GM12874 (cell line): Measurements from ENCODE around the gene SSRP1.

Source experiments
- TF ChIP-seq, protein P1 (sequence below): IDR thresholded peaks from 2 replicates; pipeline ENCODE4 v1.5.1; 2011; ENCODE audit warnings: low read depth, mild to moderate bottlenecking, control low read depth, low read length, moderate library complexity; ENCODE audit not compliant: insufficient read depth

SSRP1 gene

DNA sequence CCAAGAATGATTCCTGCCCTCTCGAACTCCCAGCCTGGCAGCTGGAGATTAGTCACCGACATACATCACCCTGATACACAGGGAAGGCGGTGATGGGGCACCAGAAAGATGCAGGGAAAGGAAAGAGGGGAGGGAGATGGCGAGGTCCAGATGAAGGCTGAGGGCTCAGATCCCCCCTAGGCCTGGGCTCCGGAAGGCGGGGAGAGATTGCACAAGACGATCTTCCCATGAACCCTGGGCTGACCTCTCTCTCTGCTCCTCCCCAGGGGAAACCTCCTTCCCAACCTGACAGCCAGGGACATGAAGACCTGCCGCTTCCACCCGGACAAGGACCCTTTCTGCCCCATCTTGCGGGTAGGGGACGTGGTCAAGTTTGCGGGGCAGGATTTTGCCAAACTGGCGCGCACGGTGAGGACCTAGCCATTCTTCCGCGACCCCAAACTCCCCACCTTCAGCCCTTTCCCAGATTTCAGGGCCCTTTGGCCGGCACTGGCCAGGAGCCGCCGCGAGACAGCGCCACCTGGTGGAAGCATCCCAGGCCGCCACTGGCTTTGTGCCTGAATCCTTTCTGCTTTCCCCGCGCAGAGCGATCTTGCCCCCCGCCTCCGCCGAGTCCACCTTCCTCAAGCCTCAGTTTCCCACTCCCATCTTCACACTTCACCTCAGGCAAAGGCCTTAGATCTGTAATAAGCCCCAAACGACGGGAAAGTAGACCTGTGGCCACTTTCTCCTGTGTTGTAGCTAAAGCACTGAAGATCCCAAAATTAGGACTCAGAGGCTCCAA lies 14.0 kb upstream of the SSRP1 start:
- TF ChIP-seq, protein P1, sequence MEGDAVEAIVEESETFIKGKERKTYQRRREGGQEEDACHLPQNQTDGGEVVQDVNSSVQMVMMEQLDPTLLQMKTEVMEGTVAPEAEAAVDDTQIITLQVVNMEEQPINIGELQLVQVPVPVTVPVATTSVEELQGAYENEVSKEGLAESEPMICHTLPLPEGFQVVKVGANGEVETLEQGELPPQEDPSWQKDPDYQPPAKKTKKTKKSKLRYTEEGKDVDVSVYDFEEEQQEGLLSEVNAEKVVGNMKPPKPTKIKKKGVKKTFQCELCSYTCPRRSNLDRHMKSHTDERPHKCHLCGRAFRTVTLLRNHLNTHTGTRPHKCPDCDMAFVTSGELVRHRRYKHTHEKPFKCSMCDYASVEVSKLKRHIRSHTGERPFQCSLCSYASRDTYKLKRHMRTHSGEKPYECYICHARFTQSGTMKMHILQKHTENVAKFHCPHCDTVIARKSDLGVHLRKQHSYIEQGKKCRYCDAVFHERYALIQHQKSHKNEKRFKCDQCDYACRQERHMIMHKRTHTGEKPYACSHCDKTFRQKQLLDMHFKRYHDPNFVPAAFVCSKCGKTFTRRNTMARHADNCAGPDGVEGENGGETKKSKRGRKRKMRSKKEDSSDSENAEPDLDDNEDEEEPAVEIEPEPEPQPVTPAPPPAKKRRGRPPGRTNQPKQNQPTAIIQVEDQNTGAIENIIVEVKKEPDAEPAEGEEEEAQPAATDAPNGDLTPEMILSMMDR = peak; percentile 89

DNA sequence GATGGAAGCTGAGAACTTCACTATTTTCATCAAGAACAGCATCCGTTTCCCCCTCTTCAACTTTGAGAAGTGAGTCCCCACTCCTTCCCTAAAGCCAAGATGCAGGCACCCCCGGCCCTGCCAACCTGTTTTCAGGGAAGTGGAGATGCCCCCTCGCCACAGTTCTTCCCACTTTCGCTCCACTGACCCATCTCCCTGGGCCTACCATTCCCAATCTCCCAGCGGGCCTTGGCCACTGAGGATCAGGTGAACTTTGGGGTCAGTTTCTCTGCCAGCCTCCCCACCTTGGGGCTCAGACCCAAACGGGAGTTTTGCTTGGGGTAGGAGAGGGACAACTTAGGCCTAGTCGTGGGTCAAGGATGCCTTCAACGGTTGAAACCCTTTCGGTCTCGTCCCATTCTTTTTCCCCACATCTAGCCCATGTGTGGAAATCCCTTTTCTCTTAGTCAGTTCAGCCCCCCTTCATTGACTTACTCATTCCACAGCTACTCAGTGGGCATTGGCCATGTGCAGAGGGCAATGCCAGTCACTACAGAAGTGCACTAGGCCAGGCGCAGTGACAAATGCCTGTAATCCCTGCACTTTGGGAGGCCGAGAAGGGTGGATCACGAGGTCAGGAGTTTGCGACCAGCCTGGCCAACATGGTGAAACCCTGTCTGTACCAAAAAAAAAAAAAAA lies 13.1 kb upstream of the SSRP1 start:
- TF ChIP-seq, protein P1 = no peak

DNA sequence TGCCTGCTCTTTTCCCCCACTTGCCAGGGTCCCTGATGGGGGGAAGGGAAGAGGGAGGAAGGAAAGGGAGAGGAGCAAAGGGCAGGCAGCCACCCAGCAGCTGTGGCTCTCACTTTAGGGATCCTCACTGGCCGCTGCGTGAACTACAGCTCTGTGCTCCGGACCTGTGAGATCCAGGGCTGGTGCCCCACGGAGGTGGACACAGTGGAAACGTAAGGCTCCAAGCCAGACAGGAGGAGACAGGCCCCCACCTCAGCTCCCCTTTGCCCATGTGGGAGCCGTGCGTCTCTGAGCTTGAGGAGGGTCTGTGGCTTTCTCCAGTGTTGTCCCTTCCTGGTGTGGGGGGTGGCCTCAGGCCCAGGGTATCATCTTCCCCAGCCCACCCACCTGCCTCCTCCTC lies 12.4 kb upstream of the SSRP1 start:
- TF ChIP-seq, protein P1 = no peak

DNA sequence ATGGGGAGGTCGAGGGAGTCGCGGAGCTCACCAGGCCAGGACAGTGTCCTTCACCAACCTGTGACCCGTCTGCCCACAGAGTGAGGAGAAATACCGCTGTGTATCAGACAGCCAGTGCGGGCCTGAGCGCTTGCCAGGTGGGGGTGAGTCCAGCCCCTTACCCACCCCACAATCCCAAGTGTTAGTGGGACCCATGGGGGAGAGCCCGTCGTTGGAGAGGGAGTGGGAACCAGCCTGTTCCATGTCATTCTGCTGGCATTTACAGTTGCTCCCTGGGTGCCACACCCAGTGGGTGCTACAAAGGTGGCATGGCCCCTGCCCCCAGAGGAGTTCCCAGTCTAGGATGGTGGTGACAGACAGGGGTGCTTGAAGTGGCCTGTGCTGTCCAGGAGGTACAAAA lies 11.6 kb upstream of the SSRP1 start:
- TF ChIP-seq, protein P1 = no peak

DNA sequence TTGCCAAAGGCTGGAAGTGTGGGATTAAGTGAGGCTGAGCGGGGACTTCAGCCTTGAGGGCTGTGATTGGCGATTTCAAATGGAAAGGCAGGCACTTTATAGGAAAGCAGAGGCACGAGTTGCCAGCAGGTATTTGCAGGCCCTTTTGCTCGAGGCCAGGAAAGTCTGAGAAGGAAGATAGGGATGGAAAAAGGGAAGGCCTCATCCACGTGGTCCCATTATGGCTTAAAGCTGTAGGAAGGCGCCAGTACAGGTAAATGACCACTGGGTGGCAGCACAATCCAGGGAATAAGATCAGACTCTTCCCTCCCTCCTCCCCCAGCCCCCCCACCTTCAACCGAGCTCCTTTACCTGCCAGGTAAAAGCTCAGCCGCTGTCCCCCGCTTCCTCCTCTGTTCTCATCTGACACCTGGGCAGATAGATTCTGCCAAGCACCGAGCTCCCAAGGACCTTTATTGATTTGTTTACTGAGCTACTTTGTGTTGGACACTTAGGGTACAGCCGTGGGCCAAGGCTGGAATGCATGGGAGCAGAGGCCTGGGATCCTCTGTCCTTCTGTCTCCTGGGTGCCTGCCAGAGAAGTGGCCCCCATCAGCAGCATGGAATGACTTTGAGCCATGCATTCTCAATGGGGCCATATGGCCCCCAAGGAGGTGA lies 10.0 kb upstream of the SSRP1 start:
- TF ChIP-seq, protein P1 = peak; percentile 74

DNA sequence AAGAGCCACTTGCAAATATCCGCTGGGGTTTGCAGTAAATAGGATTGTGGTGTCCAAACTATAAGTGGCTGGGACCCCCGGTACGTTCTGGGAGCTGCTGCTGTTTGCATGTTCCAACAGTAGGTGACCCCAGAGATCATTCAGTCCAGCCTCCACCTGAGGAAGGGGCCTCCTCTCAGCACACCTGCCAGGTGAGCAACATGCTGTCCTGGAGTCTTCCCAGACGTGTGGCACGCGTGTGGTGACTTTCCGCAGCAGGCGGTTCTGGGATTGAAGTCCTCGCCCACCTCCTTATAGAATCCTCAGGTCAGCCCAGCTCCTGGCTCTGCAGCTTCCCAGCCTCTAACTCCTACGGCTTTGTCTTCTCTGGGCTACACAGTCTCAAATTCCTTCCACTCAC lies 9.1 kb upstream of the SSRP1 start:
- TF ChIP-seq, protein P1 = no peak

DNA sequence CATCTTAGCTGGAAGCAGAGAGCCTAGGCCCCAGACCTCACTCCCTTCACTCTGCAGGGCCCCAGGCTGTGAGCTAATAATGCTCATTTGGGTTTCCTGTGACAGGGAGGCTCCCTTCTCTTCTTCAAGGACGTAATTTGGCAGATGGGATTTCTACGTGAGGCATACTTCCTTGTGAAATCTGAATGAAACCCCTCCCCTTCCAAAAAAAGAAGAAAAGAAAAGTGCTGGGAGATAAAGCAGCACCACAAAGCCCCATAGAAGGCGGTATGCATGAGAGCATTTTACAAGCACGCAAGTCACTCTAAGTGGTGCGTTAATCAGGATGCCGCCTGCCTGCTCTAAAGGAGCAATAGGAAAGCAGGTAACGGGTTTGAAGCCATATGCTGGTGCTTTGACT lies 8.1 kb upstream of the SSRP1 start:
- TF ChIP-seq, protein P1 = no peak
